ENCODE results near the gene DHX15.

DHX15 gene

GRCh38 chr4:24584211-24584850 is at the start of gene DHX15:
Gene DHX15 (minus strand): TSS chr4:24584554. CDS start chr4:24584393, 161 bp downstream.
- Histone ChIP-seq H3K4me1 (ENCODE audit: control insufficient read depth, insufficient read depth, low read length) (peaks cover 17% of the 10 kb centered on the region), H3K4me3 (ENCODE audit: low read length) (peak within 1 kb of the TSS; percentile 67), H3K27me3 (ENCODE audit: control insufficient read depth, insufficient read depth, low read length) (no peaks in the 10 kb centered on the region), H3K9me3 (ENCODE audit: control insufficient read depth, low read length) (no peaks in the 10 kb centered on the region), H3K36me3 (ENCODE audit: control insufficient read depth, insufficient read depth, low read length) (no peaks in the 10 kb centered on the region), H3K9ac (ENCODE audit: low read length) (peak within 1 kb of the TSS; percentile 98)

DNA sequence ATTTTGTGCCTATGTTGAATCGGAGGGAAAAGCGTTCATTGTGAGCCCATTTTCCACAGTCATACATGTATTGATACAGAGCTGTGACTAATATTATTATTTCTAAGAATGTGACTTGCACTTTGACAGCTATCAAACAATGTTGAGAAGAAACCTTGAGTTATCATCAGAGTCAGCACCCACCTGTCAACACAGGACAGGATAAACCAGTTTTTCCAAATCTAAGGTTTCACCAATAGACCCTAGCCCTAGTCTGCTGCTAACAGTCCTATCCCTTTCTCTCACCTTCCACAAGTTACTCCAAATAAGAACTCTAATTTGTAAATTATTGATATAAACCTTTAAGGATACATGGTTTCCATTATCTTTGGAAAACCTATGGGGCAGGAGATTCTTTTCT is 47.7 kb upstream of the DHX15 start:
- H3K9ac ChIP-seq (ENCODE audit: low read length): no peak overlapping the region
- H3K27me3 ChIP-seq (ENCODE audit: control insufficient read depth, insufficient read depth, low read length): no peaks in the 10 kb centered on the region
- H3K9me3 ChIP-seq (ENCODE audit: control insufficient read depth, low read length): no peaks in the 10 kb centered on the region
- no peaks in the 10 kb centered on the region for H3K4me1 ChIP-seq (ENCODE audit: control insufficient read depth, insufficient read depth, low read length)
- H3K36me3 ChIP-seq (ENCODE audit: control insufficient read depth, insufficient read depth, low read length): no peaks in the 10 kb centered on the region
- H3K4me3 ChIP-seq (ENCODE audit: low read length): no peak overlapping the region

DNA sequence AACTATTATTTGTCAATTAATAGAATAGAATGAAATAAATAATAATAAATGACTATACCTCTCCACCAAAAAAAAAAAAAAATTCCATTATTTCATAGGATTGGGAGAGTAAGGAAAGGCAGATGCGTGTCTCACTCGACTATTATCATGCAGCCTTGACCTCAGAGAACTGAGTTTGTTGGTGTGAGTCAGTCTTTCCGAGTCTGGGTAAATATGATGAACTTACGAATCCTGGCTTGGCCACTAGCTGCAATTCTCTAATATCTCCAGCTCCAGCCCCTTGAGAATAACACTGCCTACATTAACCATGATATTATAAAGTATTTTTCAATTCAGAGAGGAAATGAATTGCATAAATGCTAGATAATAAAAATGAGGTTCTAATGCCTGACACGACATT is 46.6 kb upstream of the DHX15 start:
- Histone ChIP-seq H3K9me3 (ENCODE audit: control insufficient read depth, low read length) (no peaks in the 10 kb centered on the region), H3K27me3 (ENCODE audit: control insufficient read depth, insufficient read depth, low read length) (no peaks in the 10 kb centered on the region), H3K36me3 (ENCODE audit: control insufficient read depth, insufficient read depth, low read length) (no peaks in the 10 kb centered on the region), H3K4me1 (ENCODE audit: control insufficient read depth, insufficient read depth, low read length) (no peaks in the 10 kb centered on the region), H3K9ac (ENCODE audit: low read length) (no peak overlapping the region), H3K4me3 (ENCODE audit: low read length) (no peak overlapping the region)

DNA sequence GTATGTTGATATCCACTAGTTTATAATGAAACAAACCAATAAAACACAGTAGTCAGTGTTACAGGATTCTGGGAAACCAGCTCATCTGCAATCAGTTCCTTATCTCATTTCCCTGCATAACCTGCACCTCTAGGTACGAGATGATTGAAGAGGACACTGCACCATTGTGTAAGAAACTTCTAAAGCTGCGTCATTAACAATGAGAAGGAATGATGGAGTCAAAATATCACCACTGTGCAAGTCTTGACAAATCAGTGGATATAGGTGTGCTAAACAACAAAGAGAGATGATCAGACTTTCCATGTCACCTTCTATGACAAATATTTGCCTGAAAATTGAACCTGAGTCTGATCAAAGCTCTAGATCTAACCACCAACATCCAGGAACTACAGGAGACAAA is 40.7 kb upstream of the DHX15 start:
- H3K36me3 ChIP-seq (ENCODE audit: control insufficient read depth, insufficient read depth, low read length): no peaks in the 10 kb centered on the region
- H3K27me3 ChIP-seq (ENCODE audit: control insufficient read depth, insufficient read depth, low read length): no peaks in the 10 kb centered on the region
- H3K9me3 ChIP-seq (ENCODE audit: control insufficient read depth, low read length): no peaks in the 10 kb centered on the region
- no peaks in the 10 kb centered on the region for H3K4me1 ChIP-seq (ENCODE audit: control insufficient read depth, insufficient read depth, low read length)
- no peak overlapping the region for H3K4me3 ChIP-seq (ENCODE audit: low read length)
- H3K9ac ChIP-seq (ENCODE audit: low read length): no peak overlapping the region

DNA sequence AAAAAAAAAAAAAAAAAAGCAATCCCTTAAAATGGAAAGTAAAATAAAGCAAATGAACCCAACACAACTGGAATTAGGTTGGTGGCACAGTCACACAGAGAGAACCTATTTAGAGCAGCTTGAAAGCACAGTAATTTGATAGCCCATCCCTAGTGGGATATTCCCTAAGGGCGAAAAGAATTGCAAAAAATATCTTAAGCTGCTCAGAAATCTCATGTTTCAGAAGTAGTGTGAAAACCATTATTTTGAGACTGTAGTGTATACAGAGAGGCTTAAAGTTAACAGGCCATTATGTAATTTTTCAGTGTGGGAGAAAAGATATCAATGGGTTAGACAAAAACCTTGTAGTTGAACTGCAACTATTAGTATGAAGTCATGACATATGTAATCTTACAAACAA is 40.0 kb upstream of the DHX15 start:
- Histone ChIP-seq H3K4me3 (ENCODE audit: low read length) (no peak overlapping the region), H3K27me3 (ENCODE audit: control insufficient read depth, insufficient read depth, low read length) (no peaks in the 10 kb centered on the region), H3K36me3 (ENCODE audit: control insufficient read depth, insufficient read depth, low read length) (no peaks in the 10 kb centered on the region)

GRCh38 chr4:24622146-24622834 is 37.9 kb upstream of the DHX15 start:
- Histone ChIP-seq H3K36me3 (ENCODE audit: control insufficient read depth, insufficient read depth, low read length) (no peaks in the 10 kb centered on the region), H3K27me3 (ENCODE audit: control insufficient read depth, insufficient read depth, low read length) (no peaks in the 10 kb centered on the region), H3K9ac (ENCODE audit: low read length) (no peak overlapping the region), H3K4me1 (ENCODE audit: control insufficient read depth, insufficient read depth, low read length) (no peaks in the 10 kb centered on the region), H3K4me3 (ENCODE audit: low read length) (no peak overlapping the region), H3K9me3 (ENCODE audit: control insufficient read depth, low read length) (no peaks in the 10 kb centered on the region)

More for the DNA sequence above, 40.0 kb upstream of the DHX15 start:
- H3K9ac ChIP-seq (ENCODE audit: low read length): no peak overlapping the region
- H3K9me3 ChIP-seq (ENCODE audit: control insufficient read depth, low read length): no peaks in the 10 kb centered on the region
- no peaks in the 10 kb centered on the region for H3K4me1 ChIP-seq (ENCODE audit: control insufficient read depth, insufficient read depth, low read length)

DNA sequence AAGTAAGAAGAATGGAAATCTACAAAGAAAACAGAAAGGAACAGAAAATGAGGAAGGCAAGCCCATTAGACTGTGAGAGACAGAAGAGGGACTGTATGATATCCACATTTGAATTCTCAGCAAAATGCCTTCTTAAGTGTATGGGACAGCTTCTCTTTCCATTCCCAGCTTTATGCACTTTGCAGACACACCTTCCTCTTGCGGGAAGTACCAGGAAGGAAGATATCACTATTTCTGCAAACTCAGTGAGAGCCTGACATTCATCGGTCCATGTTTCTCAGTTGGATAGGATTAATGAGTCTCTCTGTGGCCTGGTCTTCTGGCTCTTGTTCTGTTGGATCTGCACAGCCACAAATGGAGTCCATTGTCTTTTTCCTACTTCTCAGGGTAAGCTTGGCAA is 31.6 kb upstream of the DHX15 start:
- H3K9me3 ChIP-seq (ENCODE audit: control insufficient read depth, low read length): no peaks in the 10 kb centered on the region
- no peaks in the 10 kb centered on the region for H3K36me3 ChIP-seq (ENCODE audit: control insufficient read depth, insufficient read depth, low read length)
- no peak overlapping the region for H3K9ac ChIP-seq (ENCODE audit: low read length)
- H3K4me1 ChIP-seq (ENCODE audit: control insufficient read depth, insufficient read depth, low read length): peaks cover 13% of the 10 kb centered on the region
- no peak overlapping the region for H3K4me3 ChIP-seq (ENCODE audit: low read length)
- no peaks in the 10 kb centered on the region for H3K27me3 ChIP-seq (ENCODE audit: control insufficient read depth, insufficient read depth, low read length)

DNA sequence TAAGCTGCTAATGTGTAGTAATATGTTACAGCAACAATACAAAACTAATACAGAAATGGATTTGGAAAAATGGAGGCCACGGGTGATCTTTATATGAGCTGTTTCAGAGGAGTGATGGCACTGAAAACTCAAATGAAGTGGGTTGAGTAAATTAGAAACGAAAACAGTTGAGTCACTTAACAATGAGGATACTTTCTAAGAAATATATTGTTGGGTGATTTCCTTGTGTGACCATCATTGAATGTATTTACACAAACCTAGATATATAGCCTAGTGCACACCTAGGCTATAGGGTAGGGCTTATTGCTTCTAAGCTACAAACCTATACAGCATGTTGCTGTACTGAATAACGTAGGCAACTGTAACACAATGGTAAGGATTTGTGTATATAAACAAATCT is 30.5 kb upstream of the DHX15 start:
- Histone ChIP-seq H3K9ac (ENCODE audit: low read length) (no peak overlapping the region), H3K4me3 (ENCODE audit: low read length) (no peak overlapping the region), H3K27me3 (ENCODE audit: control insufficient read depth, insufficient read depth, low read length) (no peaks in the 10 kb centered on the region), H3K36me3 (ENCODE audit: control insufficient read depth, insufficient read depth, low read length) (no peaks in the 10 kb centered on the region), H3K9me3 (ENCODE audit: control insufficient read depth, low read length) (no peaks in the 10 kb centered on the region), H3K4me1 (ENCODE audit: control insufficient read depth, insufficient read depth, low read length) (peaks cover 13% of the 10 kb centered on the region)

- Histone ChIP-seq H3K27me3 (ENCODE audit: control insufficient read depth, insufficient read depth, low read length) (no peaks in the 10 kb centered on the region), H3K4me1 (ENCODE audit: control insufficient read depth, insufficient read depth, low read length) (peaks cover 13% of the 10 kb centered on the region), H3K9ac (ENCODE audit: low read length) (no peak overlapping the region), H3K36me3 (ENCODE audit: control insufficient read depth, insufficient read depth, low read length) (no peaks in the 10 kb centered on the region), H3K9me3 (ENCODE audit: control insufficient read depth, low read length) (no peaks in the 10 kb centered on the region), H3K4me3 (ENCODE audit: low read length) (no peak overlapping the region)
Observed at GRCh38 chr4:24613502-24613901, 29.1 kb upstream of the DHX15 start.

DNA sequence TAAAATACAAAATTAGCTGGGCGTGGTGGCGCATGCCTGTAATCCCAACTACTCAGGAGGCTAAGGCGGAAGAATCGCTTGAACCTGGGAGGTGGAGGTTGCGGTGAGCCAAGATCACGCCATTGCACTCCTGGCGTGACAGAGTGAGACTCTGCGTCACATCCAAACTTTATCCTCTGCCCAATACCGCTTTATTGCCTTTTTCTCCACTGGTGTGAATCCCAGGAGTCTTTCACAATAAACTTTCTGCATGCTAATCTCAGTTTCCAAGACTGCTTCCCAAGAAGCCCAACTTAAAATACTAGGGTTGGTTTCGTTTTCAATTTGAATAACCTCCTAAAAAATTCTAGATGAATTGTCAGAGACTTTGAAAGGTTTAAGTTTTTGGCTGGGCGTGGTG is 27.2 kb upstream of the DHX15 start:
- Histone ChIP-seq H3K36me3 (ENCODE audit: control insufficient read depth, insufficient read depth, low read length) (no peaks in the 10 kb centered on the region), H3K4me3 (ENCODE audit: low read length) (no peak overlapping the region), H3K4me1 (ENCODE audit: control insufficient read depth, insufficient read depth, low read length) (peaks cover 13% of the 10 kb centered on the region), H3K27me3 (ENCODE audit: control insufficient read depth, insufficient read depth, low read length) (no peaks in the 10 kb centered on the region), H3K9me3 (ENCODE audit: control insufficient read depth, low read length) (no peaks in the 10 kb centered on the region), H3K9ac (ENCODE audit: low read length) (no peak overlapping the region)

GRCh38 chr4:24607334-24607733 is 23.0 kb upstream of the DHX15 start:
- no peaks in the 10 kb centered on the region for H3K9me3 ChIP-seq (ENCODE audit: control insufficient read depth, low read length)
- peaks cover 7% of the 10 kb centered on the region for H3K4me1 ChIP-seq (ENCODE audit: control insufficient read depth, insufficient read depth, low read length)
- H3K36me3 ChIP-seq (ENCODE audit: control insufficient read depth, insufficient read depth, low read length): no peaks in the 10 kb centered on the region
- no peak overlapping the region for H3K4me3 ChIP-seq (ENCODE audit: low read length)
- no peak overlapping the region for H3K9ac ChIP-seq (ENCODE audit: low read length)
- H3K27me3 ChIP-seq (ENCODE audit: control insufficient read depth, insufficient read depth, low read length): no peaks in the 10 kb centered on the region

GRCh38 chr4:24605216-24605615 is 20.9 kb upstream of the DHX15 start:
- peaks cover 19% of the 10 kb centered on the region for H3K4me1 ChIP-seq (ENCODE audit: control insufficient read depth, insufficient read depth, low read length)

More at GRCh38 chr4:24605216-24605615, 20.9 kb upstream of the DHX15 start:
- Histone ChIP-seq H3K4me3 (ENCODE audit: low read length) (no peak overlapping the region), H3K36me3 (ENCODE audit: control insufficient read depth, insufficient read depth, low read length) (no peaks in the 10 kb centered on the region), H3K9ac (ENCODE audit: low read length) (no peak overlapping the region), H3K9me3 (ENCODE audit: control insufficient read depth, low read length) (no peaks in the 10 kb centered on the region), H3K27me3 (ENCODE audit: control insufficient read depth, insufficient read depth, low read length) (no peaks in the 10 kb centered on the region)

Measured in mucosa of stomach (tissue), 1 donor.